K562 (cell line): ENCODE measurements around the gene SS18L1. TPM values are rescaled to one million over a fixed set of nuclear protein-coding genes. Genes with fewer than 3 reads are reported as not detected.
A peak's percentile ranks its signal among the peaks of the same experiment; 100 is the strongest.

Experiments
- ATF4 ChIP-seq: fragments of 450-650 bp; formaldehyde crosslinking; IDR thresholded peaks from 2 replicates; pipeline ENCODE4 v1.4.0; 2022; ENCODE audit warnings: mild to moderate bottlenecking, moderate library complexity
- ATF6 ChIP-seq: sonication (generic); formaldehyde crosslinking; IDR thresholded peaks from 2 replicates; pipeline ENCODE4 v1.4.0; 2020; ENCODE audit warnings: mild to moderate bottlenecking, missing genetic modification reagents
- CHD1 ChIP-seq: fragments of 200-600 bp; sonication (generic); IDR thresholded peaks from one replicate; pipeline ENCODE4 v1.6.1; 2012; ENCODE audit warnings: mild to moderate bottlenecking, moderate library complexity, low read length, inconsistent platforms
- CLOCK ChIP-seq: fragments of 250-450 bp; sonication (Bioruptor Pico); IDR thresholded peaks from 2 replicates; pipeline ENCODE4 v1.4.0; 2020; ENCODE audit warnings: mild to moderate bottlenecking, moderate library complexity, borderline replicate concordance
- CSDE1 ChIP-seq, 2 experiments: fragments of 450-650 bp; IDR thresholded peaks; 2 replicates each; pipeline ENCODE4 v1.6.1; 2016; ENCODE audit warnings: mild to moderate bottlenecking in 1 of 2
- CTBP1 ChIP-seq: fragments of 450-650 bp; IDR thresholded peaks from 2 replicates; pipeline ENCODE4 v1.6.1; 2016; ENCODE audit warnings: borderline replicate concordance
- EZH2 ChIP-seq: IDR thresholded peaks from 2 replicates; pipeline ENCODE4 v1.6.1; 2012; ENCODE audit warnings: low read depth, mild to moderate bottlenecking, inconsistent platforms, low read length, borderline replicate concordance
- FOXA1 ChIP-seq: fragments of 450-650 bp; IDR thresholded peaks from 2 replicates; pipeline ENCODE4 v1.6.1; 2016; ENCODE audit warnings: mild to moderate bottlenecking, borderline replicate concordance
- HOMEZ ChIP-seq: fragments of 250-450 bp; sonication (Bioruptor Pico); IDR thresholded peaks from 2 replicates; pipeline ENCODE4 v1.4.0; 2020; ENCODE audit warnings: mild to moderate bottlenecking, moderate library complexity
- NFIC ChIP-seq: fragments of 450-650 bp; IDR thresholded peaks from 2 replicates; pipeline ENCODE4 v1.6.1; 2017; ENCODE audit warnings: mild to moderate bottlenecking, inconsistent platforms
- NFXL1 ChIP-seq: fragments of 450-650 bp; formaldehyde crosslinking; IDR thresholded peaks from 2 replicates; pipeline ENCODE4 v1.4.0; 2021; ENCODE audit warnings: mild to moderate bottlenecking
- PPARD ChIP-seq: fragments of 250-450 bp; sonication (Bioruptor Pico); IDR thresholded peaks from 2 replicates; pipeline ENCODE4 v1.8.0; 2022; ENCODE audit warnings: inconsistent platforms, mild to moderate bottlenecking, moderate library complexity
- RBM34 ChIP-seq: fragments of 200-400 bp; formaldehyde crosslinking; IDR thresholded peaks from 2 replicates; pipeline ENCODE4 v1.6.1; 2018; ENCODE audit warnings: low read length, borderline replicate concordance; ENCODE audit not compliant: insufficient read depth
- SAFB ChIP-seq: fragments of 200-400 bp; formaldehyde crosslinking; IDR thresholded peaks from 2 replicates; pipeline ENCODE4 v1.6.1; 2017; ENCODE audit warnings: low read depth, low read length, borderline replicate concordance
- SAP30 ChIP-seq: fragments of 200-600 bp; sonication (generic); IDR thresholded peaks from 2 replicates; pipeline ENCODE4 v1.6.1; 2012; ENCODE audit warnings: borderline replicate concordance, low read depth, mild to moderate bottlenecking, moderate library complexity, low read length, control low read depth, inconsistent platforms; ENCODE audit not compliant: insufficient read depth, poor library complexity, severe bottlenecking
- SIN3A ChIP-seq, 2 experiments: fragments of 150-350 bp in 1 of 2; IDR thresholded peaks; 2 replicates each; pipeline ENCODE4 v1.6.1; 2011 to 2016; ENCODE audit warnings: borderline replicate concordance in 2 of 2, low read depth in 2 of 2, low read length in 2 of 2, mild to moderate bottlenecking in 2 of 2, moderate library complexity in 2 of 2; ENCODE audit not compliant: control insufficient read depth in 1 of 2
- SP1 ChIP-seq: sonication (generic); formaldehyde crosslinking; IDR thresholded peaks from 2 replicates; pipeline ENCODE4 v1.8.1; 2022; ENCODE audit warnings: mild to moderate bottlenecking, missing genetic modification reagents
- TFAP4 ChIP-seq: sonication (generic); formaldehyde crosslinking; IDR thresholded peaks from 2 replicates; pipeline ENCODE4 v1.8.0; 2022; ENCODE audit warnings: missing genetic modification reagents, mild to moderate bottlenecking, moderate library complexity, borderline replicate concordance
- polyA plus RNA-seq, 8 experiments: library from polyadenylated mRNA; depleted of rRNA in 4 of 8; stranded (reverse) in 5 of 8; unstranded in 3 of 8; fragments of >200 nt; fragmentation: Nextera tagmentation in 2 of 8; fragmentation: Illumina TruSeq in 1 of 8; extraction: Ambion mirVana in 2 of 8; extraction: Trizol in 1 of 8; gene quantifications; 2 replicates each; pipeline versions ENCODE4 v1.2.1 to v1.2.3, GENCODE V29; 2011 to 2014; ENCODE audit warnings: inconsistent platforms in 1 of 8, missing spikeins in 1 of 8
- total RNA-seq, 7 experiments: library from RNA; depleted of rRNA in 6 of 7; stranded (reverse); fragments of >200 nt in 6 of 7; fragmentation: Illumina TruSeq in 2 of 7; extraction: Trizol in 2 of 7; gene quantifications; 2 replicates each; pipeline versions ENCODE4 v1.2.1 to v1.2.3, GENCODE V29; 2011 to 2021; ENCODE audit warnings: low replicate concordance in 1 of 7

The SS18L1 gene
- total and polyA plus RNA-seq, 9 of the 15 experiments (the other 6 are each of a cell fraction or from before 2014, with no cell fraction given), result 2.7 to 28.3 (median 15.1) TPM

- TF ChIP-seq SAP30 (no peak), TFAP4 (CRISPR knock-in tag) (peak; percentile 96), FOXA1 (no peak), CSDE1 (IDR thresholded peaks at IDR 0.05) (no peak), RBM34 (no peak), NFXL1 (CRISPR knock-in tag) (no peak), ATF4 (CRISPR knock-in tag) (no peak), SAFB (peak; percentile 77), ATF6 (CRISPR knock-in tag) (no peak), EZH2 (no peak), SIN3A (IDR thresholded peaks at IDR 0.05; ENCODE audit: borderline replicate concordance in 2 of 2, control insufficient read depth in 1 of 2, low read depth in 2 of 2, low read length in 2 of 2) (peak; percentile 98 to 99), SP1 (CRISPR knock-in tag) (peak; percentile 65), HOMEZ (CRISPR knock-in tag) (no peak), NFIC (no peak), CLOCK (CRISPR knock-in tag) (no peak), PPARD (CRISPR knock-in tag) (no peak), CTBP1 (peak; percentile 90; the same call in 1 of the 2 replicates), CHD1 (no peak)
Observed at GRCh38 chr20:62121776-62122653, 21.6 kb upstream of the SS18L1 start, which contains the start of gene LSM14B (continued).
